GM21529 (cell line): ENCODE results near the gene LINGO4.
A peak's percentile ranks its signal among the peaks of the same experiment; 100 is the strongest.
"Not testable (repeated sequence)": the region's sequence is repeated elsewhere in the genome, so short reads cannot be mapped to it uniquely, and the experiment has no call there.

Experiments used
- ATAC-seq: cut with Tn5 transposase; IDR thresholded peaks from one replicate; pipeline ENCODE4 v1.9.1; 2021; ENCODE audit not compliant: unreplicated experiment

The LINGO4 gene

GRCh38 chr1:151790071-151790939, 14.9 kb downstream of the LINGO4 start, which contains the start of gene TDRKH:
TDRKH (minus strand) TSS chr1:151790500; CDS start chr1:151783022, 7,478 bp downstream.
- peak; percentile 96 for ATAC-seq

DNA sequence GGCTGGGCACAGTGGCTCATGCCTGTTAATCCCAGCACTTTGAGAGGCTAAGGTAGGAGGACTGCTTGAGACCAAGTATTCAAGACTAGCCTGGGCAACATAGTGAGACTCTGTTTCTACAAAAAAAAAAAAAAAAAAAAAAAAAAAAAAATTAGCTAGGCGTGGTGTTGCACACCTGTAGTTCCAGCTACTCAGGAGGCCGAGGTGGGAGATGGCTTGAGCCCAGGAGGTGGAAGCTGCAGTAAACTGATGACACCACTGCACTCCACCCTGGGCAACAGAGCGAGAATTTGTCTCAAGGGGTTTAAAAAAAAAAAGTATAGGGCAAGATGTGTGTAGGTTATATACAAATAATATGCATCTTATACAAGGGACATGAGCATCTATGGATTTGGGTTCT, 17.5 kb downstream of the LINGO4 start:
- ATAC-seq: no peak

- no peak for ATAC-seq
Measured at GRCh38 chr1:151783796-151784195, 21.4 kb downstream of the LINGO4 start.

GRCh38 chr1:151782741-151783140, 22.5 kb downstream of the LINGO4 start:
- no peak for ATAC-seq

DNA sequence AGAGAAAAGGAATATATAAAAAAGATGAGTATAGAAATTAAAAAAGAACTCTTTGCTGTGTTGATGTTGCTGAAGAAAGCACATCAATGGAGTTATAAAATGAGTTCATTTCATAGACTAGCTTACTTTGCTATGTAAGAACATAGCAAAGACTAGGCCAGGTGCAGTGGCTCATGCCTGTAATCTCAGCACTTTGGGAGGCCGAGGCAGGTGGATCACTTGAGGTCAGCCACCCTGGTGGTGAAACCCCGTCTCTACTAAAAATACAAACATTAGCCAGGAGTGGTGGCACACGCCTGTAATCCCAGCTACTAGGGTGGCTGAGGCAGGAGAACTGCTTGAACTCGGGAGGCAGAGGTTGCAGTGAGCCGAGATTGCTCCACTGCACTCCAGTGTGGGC, 23.2 kb downstream of the LINGO4 start:
- not testable (repeated sequence) for ATAC-seq

DNA sequence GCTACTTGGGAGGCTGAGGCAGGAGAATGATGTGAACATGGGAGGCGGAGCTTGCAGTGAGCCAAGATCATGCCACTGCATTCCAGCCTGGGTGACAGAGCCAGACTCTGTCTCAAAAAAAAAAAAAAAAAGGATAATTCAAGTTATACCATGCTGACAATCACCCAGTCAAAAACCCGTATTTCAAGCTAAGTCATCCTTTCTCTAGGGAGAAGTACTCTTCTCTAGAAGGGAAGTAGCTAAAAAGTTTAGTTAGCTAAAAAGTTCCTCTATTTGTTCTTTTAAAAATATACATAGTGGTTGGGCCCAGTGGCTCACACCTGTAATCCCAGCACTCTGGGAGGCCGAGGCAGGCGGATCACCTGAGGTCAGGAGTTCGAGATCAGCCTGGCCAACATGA, 24.5 kb downstream of the LINGO4 start:
- not testable (repeated sequence) for ATAC-seq

DNA sequence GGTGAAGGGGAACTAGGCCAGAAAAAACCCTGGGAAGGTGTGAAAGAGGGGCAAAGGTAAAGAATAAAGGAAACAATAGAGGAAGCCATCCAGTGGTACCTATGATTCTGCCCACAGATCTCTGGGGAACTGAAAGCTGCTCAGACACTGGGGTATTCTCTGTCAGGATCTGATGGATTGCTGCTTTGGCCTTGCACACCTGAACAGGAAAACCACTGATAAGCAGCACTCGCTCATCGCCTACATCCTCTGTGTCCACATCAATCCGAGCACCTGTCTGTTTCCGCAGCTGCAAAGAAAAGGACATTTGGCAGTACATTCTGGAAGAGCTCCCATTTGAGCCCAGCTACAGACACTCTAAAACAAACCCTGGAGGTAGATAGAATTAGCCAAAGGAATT, 25.4 kb downstream of the LINGO4 start:
- no peak for ATAC-seq

DNA sequence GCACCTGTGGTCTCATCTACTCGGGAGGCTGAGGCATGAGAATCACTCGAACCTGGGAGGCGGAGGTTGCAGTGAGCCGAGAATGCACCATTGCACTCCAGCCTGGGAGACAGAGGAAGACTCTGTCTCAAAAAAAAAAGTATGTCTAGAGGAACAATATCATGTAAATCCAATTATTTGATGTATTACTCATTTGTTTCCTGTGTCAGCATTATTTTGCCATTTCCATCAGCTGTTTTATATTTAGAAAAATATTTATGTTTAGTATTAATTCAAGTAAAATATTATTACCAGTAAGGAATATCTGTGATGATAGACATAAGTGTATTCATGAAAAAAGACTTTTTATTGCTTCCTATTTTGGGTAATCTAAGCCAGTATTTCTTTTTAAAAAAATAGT, 27.9 kb downstream of the LINGO4 start:
- no peak for ATAC-seq

DNA sequence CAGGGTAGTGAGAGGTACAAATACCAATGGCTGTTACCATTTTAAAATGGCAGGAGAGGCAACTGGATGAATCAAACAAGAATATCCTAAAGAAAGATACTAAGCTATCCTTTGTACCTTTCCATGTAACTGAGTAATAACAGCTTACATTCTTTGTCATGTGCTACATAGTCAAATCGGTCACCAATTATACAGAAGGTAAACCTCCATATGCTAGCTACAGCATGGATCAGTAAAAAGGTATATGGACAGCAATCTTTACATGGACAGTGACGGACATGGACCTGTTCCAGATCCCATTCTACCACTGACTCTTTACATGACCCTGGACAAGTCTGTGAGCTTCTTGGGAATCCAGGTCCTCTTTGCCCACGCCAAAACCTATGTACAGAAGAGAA, 28.6 kb downstream of the LINGO4 start:
- ATAC-seq: no peak

DNA sequence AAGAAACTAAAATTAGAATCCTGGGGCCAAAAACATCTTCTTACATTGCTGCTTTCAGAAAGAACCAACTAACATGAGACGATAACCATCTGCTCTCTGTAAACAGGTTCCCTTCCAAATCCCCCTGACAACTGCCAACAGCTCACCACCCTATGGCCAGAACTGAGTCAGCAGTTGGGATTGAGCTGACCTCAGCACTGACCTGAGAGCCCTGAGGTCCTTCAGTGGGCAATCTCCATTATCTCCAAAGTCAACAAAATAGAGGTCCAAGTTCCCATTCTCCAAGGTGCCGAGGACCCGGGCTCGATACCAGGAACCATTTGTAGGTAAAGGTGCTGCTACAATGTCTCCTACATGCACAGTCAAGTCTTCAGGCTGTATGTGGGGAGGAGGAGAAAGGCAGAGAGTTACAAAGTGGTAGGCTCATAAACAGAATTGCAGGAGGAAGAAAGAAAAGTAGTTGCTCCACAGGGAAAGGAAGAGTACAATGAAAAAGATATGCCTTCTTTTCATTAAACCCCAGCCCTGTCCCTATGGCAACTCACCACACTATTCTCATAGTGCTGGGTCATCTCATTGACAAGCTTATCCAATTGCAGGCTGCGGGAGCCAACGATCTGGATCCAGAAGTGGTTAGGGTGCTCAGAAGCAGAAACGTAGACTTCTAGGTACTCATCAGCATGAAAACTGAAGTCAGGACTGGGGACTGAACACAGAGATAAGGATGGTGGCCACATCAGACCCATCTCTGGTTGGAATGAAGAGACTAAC, 29.1 kb downstream of the LINGO4 start:
- no peak for ATAC-seq

GRCh38 chr1:151774256-151774922, 30.8 kb downstream of the LINGO4 start:
- ATAC-seq: no peak

- ATAC-seq: no peak
Measured at GRCh38 chr1:151773702-151774101, 31.5 kb downstream of the LINGO4 start.

DNA sequence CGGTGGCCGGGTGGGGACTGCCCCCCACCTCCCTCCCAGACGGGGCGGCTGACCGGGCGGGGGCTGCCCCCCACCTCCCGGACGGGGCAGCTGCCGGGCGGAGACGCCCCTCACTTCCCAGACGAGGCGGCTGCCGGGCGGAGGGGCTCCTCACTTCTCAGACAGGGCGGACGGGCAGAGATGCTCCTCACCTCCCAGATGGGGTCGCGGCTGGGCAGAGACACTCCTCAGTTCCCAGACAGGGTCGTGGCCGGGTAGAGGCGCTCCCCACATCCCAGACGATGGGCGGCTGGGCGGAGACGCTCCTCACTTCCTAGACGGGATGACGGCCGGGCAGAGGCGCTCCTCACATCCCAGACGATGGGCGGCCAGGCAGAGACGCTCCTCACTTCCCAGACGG, 35.9 kb downstream of the LINGO4 start:
- ATAC-seq: not testable (repeated sequence)

GRCh38 chr1:151768351-151769066, 36.7 kb downstream of the LINGO4 start:
- ATAC-seq: not testable (repeated sequence)

DNA sequence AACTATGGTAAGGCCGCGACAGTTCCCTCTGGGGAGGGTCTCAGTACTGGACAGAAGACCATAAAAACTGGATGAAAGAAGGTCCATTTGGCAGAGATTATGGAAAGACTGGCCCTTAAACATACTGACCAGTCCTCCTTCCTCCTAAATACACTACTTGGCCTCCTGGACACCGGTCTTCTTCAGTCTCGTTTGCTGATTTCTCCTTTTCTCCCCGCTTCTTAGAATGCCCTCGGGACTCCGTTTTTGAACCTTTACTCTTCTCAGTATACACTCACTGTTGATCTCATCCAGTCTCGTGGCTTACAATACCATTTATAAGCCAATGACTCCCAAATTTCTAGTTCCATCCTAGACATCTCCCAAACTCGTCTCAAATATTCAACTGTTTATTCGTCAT, 41.2 kb downstream of the LINGO4 start:
- ATAC-seq: no peak

DNA sequence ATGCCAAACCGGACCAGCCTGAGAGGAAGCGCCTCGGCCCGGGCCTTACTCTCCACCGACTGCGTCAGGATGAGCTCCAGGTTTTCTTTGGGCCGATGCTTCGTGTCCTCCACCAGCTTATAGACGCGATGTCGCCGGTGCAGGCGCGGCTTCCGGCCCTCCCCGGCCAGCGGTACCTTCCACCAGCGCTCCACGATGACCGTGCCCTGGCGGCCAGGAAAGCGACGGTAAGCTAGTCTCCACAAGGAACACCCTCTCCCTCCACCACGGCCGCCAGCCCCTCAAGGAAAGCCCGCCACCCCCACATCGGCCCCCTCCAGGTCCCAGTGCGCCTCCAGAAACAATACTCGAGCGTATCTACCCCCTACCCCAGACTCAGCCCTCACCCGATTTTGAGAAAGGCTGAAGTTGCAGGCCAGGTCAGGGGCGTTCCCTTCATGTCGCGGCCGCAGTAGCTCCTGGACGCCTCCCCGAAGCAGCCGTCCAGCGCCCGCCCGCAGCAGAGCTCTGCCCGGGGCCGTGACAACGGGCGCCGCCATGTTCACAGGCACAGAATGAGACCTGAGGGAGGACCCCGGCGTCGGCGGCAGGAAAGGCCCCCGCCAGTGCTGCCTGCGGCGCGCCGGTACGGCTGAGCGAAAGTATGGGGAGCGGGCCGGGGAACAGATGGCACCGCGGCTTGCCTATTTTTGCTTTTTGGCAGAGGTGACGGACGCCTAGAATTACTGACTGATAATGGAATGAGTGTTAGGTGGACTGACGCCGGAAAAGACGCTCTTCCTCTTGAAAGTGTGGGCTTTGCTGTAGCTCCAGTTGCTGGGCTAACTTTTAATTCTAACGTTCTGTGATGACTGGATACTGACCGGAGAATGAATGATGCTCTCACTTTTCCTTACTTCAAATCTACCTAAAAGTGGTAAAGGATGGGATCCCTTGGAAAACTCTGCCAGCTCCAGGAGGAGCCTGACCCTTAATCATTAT, 42.0 kb downstream of the LINGO4 start, which contains the start of gene MRPL9:
Gene MRPL9, minus strand, starts transcription at position 556 of the 981 bp plus-strand sequence. Its CDS starts 17 bp downstream, at position 539.
- ATAC-seq: peak; percentile 95

GRCh38 chr1:151760597-151761385, 44.4 kb downstream of the LINGO4 start:
- ATAC-seq: no peak

DNA sequence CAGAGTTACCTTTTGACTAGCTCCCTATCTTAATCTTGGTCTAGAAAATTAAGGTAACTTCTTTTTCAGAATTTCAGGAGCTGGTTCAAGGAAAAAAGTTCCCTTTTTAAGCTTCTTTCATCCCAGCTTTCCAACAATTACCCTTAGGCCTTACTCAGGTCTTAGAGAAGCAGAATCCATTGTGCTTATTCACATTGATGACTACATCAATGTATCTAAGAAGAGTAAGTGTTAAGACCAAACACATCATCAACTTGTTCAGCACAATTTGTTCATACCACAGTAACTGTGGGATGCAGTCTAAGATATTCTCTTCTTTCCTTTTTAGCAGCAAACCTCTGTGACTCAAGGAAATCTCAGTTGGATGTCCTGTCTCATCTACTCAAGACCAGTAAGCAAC, 46.0 kb downstream of the LINGO4 start:
- no peak for ATAC-seq

DNA sequence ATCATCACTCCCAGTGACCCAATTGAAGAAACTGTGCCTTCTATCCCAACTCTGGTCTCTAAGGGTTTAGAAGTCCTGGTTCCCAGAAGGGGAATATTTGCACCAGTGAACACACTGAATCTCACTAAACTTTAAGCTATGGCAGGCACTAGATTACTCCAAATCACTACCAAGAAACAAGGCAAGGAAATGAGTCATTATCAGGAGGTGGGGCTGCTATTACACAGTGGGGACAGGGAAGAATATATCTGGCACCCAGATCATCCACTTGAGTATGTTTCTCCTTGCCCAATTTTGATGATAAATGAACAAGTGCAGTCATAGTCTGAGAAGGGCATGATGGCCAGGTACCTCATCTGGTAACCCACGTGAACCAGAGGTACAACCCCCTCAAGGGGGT, 48.9 kb downstream of the LINGO4 start:
- no peak for ATAC-seq
